Brain microvascular endothelial cell (primary cell): ENCODE data around the gene KRT36.

Experiments used
- DNase-seq: peaks from one replicate; pipeline ENCODE4 v3.0.0-alpha.2; 2020
- H3K27ac ChIP-seq: fragments of 250-450 bp; sonication (Bioruptor Pico); 2 replicates; pipeline ENCODE4 v1.5.1; 2020; ENCODE audit warnings: mild to moderate bottlenecking, moderate library complexity
- H3K27me3 ChIP-seq: fragments of 250-450 bp; sonication (Bioruptor Pico); replicated peaks from 2 replicates; pipeline ENCODE4 v1.5.1; 2020; ENCODE audit warnings: mild to moderate bottlenecking
- H3K36me3 ChIP-seq: fragments of 250-450 bp; sonication (Bioruptor Pico); replicated peaks from 2 replicates; pipeline ENCODE4 v1.5.1; 2020; ENCODE audit warnings: mild to moderate bottlenecking
- H3K4me3 ChIP-seq: 2 replicates; pipeline ENCODE4 v1.5.1; 2011; ENCODE audit warnings: low read depth, mild to moderate bottlenecking, control low read depth, low read length, moderate library complexity
- CTCF ChIP-seq: IDR thresholded peaks from 2 replicates; pipeline ENCODE4 v1.5.1; 2011; ENCODE audit warnings: low read depth, mild to moderate bottlenecking, moderate library complexity, low read length, control low read depth, inconsistent platforms; ENCODE audit errors: missing control alignments
- in situ Hi-C: cut with HindIII; loops from 2 replicates; pipeline ENCODE4 v1.10.0; 2017; ENCODE audit warnings: low sequenced_read_pairs, low pct_ligation_motif_present

The KRT36 gene

DNA sequence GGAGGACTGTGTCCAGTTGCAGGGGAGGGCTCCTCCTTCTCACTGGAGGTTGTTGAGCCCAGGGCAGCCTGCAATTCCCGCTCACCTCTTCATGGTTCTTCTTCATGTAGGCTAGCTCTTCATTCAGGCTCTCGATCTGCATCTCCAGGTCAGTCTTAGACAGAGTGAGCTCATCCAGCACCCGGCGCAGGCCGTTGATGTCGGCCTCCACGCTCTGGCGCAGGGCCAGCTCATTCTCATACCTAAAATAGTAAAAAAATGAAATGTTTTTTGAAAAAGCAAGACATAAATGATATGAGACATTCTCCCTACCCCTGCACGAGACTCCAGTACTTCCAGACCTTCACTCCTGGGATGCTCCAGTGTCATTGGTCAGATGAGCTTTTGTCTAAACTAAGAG is 13.5 kb upstream of the KRT36 start:
- in situ Hi-C loops = no loop called here
- Histone ChIP-seq H3K27me3 (no peaks in the 10 kb centered on the region), H3K27ac (no peak overlapping the region), H3K36me3 (no peaks in the 10 kb centered on the region), H3K4me3 (no peak overlapping the region)
- no peak for TF ChIP-seq CTCF
- DNase-seq = no peak

DNA sequence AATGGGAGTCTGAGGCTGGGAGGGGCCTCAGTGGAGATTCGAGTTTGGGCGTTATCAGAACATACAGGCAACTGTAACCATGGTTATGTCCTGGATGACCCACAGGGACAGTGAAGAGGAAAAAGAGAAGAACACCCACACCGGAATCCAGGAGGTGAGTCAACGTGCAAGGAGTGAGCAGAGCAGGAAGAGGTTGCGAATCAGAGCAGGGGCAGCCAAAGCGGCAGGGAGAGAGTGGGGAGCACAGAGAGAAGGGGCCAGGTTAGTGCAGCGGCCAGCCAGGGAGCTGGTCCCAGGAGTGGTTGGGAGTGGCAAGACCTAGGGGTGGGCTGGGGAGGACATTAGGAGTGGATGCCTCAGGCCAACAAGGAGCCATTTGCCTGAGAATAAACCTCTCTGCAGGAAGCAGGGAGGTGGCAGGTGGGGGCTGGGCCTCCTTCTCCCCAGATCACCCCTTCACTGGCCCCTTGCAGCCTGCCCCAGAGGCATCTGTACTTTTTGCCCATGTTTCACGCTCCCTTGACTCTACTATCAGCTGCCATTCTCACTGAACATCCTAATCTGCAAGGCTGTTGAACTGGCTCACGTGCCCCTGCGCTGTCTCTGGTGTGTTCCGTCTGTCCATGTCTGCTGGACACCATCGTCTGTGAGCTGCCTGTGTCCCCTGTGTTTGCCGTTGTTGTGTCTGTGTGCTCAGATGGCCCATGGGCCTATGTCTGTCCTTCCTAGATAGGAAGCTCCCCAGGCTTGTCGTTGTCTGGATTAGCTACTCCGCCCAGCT is 10.6 kb upstream of the KRT36 start:
- in situ Hi-C loops = no loop called here
- H3K27me3 ChIP-seq = no peaks in the 10 kb centered on the region
- no peaks in the 10 kb centered on the region for H3K36me3 ChIP-seq
- peak; percentile 57 for DNase-seq
- no peak for TF ChIP-seq CTCF
- no peak overlapping the region for H3K4me3 ChIP-seq
- no peak overlapping the region for H3K27ac ChIP-seq

- H3K4me3 ChIP-seq = no peak overlapping the region
- no peak for TF ChIP-seq CTCF
- in situ Hi-C loops = no loop called here
- DNase-seq = no peak
- H3K27ac ChIP-seq = no peak overlapping the region
- no peaks in the 10 kb centered on the region for H3K27me3 ChIP-seq
- no peaks in the 10 kb centered on the region for H3K36me3 ChIP-seq
Measured at GRCh38 chr17:41499714-41500113, 10.0 kb upstream of the KRT36 start.

- Histone ChIP-seq H3K27me3 (no peaks in the 10 kb centered on the region), H3K27ac (no peak overlapping the region), H3K36me3 (no peaks in the 10 kb centered on the region), H3K4me3 (no peak overlapping the region)
- TF ChIP-seq CTCF = no peak
- in situ Hi-C loops = no loop called here
- no peak for DNase-seq
Measured at GRCh38 chr17:41498276-41498675, 8.6 kb upstream of the KRT36 start.

DNA sequence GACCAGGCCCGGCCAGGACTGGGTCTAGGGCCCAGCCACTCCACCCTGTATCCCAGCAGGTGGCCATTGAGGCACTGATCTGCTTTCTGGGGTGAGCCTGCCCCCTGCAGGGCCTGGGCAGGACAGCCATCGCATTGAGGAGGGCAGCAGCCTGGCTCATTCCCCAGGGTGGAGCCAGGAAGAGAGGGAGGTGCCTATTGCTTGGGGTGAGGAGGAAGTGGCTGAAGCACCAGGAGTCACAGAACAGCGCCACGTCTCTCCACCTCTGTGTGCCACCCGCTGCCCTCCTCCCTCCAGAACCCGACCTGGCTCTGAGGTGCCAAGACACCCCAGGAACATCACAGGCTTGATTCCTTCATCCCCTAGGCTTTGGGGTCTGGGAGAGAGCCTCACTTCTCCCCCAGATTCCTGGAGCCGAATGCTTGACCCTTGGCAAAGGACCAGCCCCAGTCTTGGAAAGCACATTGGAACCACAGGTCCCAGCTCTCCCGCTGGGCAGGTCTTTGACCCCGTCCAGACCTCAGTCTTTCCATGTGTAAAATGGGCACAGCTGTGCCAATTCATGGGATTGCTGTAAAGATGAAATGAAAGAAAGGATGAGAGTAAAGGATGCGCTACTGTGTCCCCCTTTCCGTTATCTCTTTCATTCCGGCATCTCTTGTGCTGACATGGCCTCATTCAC is 7.2 kb upstream of the KRT36 start:
- in situ Hi-C loops = no loop called here

More for the DNA sequence above, 7.2 kb upstream of the KRT36 start:
- TF ChIP-seq CTCF = peak; percentile 95
- H3K27ac ChIP-seq = peak overlapping the region; percentile 16
- no peaks in the 10 kb centered on the region for H3K27me3 ChIP-seq
- no peaks in the 10 kb centered on the region for H3K36me3 ChIP-seq
- DNase-seq = peak; percentile 83
- no peak overlapping the region for H3K4me3 ChIP-seq
